SK-N-SH (cell line): Measurements from ENCODE around the gene KLHL22. TPM values are rescaled to one million over a fixed set of nuclear protein-coding genes. Genes with fewer than 3 reads are reported as not detected.

Source experiments
- CTCF ChIA-PET: fragments of 300-600, 350-600 bp; formaldehyde crosslinking; extraction: SDS; loops from one replicate; lab custom pipeline; 2021; lab: Yijun Ruan, JAX
- POLR2A ChIA-PET: fragments of 350-600 bp; sonication (Branson Sonifier 250); formaldehyde crosslinking; extraction: SDS; loops from one replicate; lab custom pipeline; 2020; ENCODE audit warnings: antibody characterized with exemption, inconsistent platforms; lab: Yijun Ruan, JAX
- DNase-seq: peaks from one replicate; pipeline ENCODE4 v3.0.0; 2012
- H2AFZ ChIP-seq: fragments of 200-600 bp; sonication (generic); 2 replicates; pipeline ENCODE4 v1.8.1; 2016; ENCODE audit warnings: antibody characterized with exemption, mild to moderate bottlenecking, low read depth
- H3F3A ChIP-seq: fragments of 200-600 bp; sonication (generic); replicated peaks from 2 replicates; pipeline ENCODE3; 2016; ENCODE audit warnings: antibody characterized with exemption, mild to moderate bottlenecking; ENCODE audit not compliant: insufficient read depth
- H3K27ac ChIP-seq, 2 experiments: fragments of 200-500 bp in 1 of 2; fragments of 200-600 bp in 1 of 2; sonication (Bioruptor generic) in 1 of 2; sonication (generic), shearing (Covaris generic) in 1 of 2; 2 replicates each; pipeline versions ENCODE4 v1.5.1 to v1.6.1; 2014 to 2016; ENCODE audit warnings: low read depth in 2 of 2, inconsistent platforms in 1 of 2, low read length in 1 of 2, mild to moderate bottlenecking in 1 of 2, mixed read lengths in 1 of 2
- H3K27me3 ChIP-seq: fragments of 200-600 bp; sonication (generic), shearing (Covaris generic); 2 replicates; pipeline ENCODE4 v1.6.1; 2016; ENCODE audit warnings: mixed run types; ENCODE audit not compliant: insufficient read depth
- H3K36me3 ChIP-seq, 2 experiments: fragments of 200-500 bp in 1 of 2; fragments of 200-600 bp in 1 of 2; sonication (Bioruptor generic) in 1 of 2; sonication (generic) in 1 of 2; replicated peaks in 1 of 2; 2 replicates each; pipeline versions ENCODE3 to v1.5.1; 2014 to 2016; ENCODE audit warnings: low read length in 1 of 2, mild to moderate bottlenecking in 1 of 2; ENCODE audit not compliant: insufficient read depth in 2 of 2, control insufficient read depth in 1 of 2
- H3K4me1 ChIP-seq, 2 experiments: fragments of 200-500 bp in 1 of 2; fragments of 200-600 bp in 1 of 2; sonication (Bioruptor generic) in 1 of 2; sonication (generic), shearing (Covaris generic) in 1 of 2; 2 replicates each; pipeline versions ENCODE4 v1.5.1 to v1.6.1; 2014 to 2016; ENCODE audit warnings: low read depth in 1 of 2, low read length in 1 of 2, mixed run types in 1 of 2; ENCODE audit not compliant: insufficient read depth in 2 of 2, control insufficient read depth in 1 of 2
- H3K4me2 ChIP-seq: fragments of 200-600 bp; sonication (generic), shearing (Covaris generic); 2 replicates; pipeline ENCODE4 v1.6.1; 2017; ENCODE audit warnings: mixed run types
- H3K4me3 ChIP-seq, 2 experiments: fragments of 200-500 bp in 1 of 2; fragments of 200-600 bp in 1 of 2; sonication (Bioruptor generic) in 1 of 2; sonication (generic), shearing (Covaris generic) in 1 of 2; 2 replicates each; pipeline versions ENCODE4 v1.5.1 to v1.8.1; 2014 to 2016; ENCODE audit warnings: low read depth in 2 of 2, inconsistent platforms in 1 of 2, low read length in 1 of 2, mild to moderate bottlenecking in 1 of 2, mixed read lengths in 1 of 2, moderate library complexity in 1 of 2
- H3K79me2 ChIP-seq: fragments of 200-600 bp; sonication (generic); 2 replicates; pipeline ENCODE4 v1.8.1; 2017; ENCODE audit warnings: mild to moderate bottlenecking; ENCODE audit not compliant: insufficient read depth
- H3K9ac ChIP-seq: fragments of 200-600 bp; sonication (generic); 2 replicates; pipeline ENCODE4 v1.6.1; 2017; ENCODE audit warnings: mixed run types
- H3K9me2 ChIP-seq: fragments of 200-600 bp; sonication (generic); 2 replicates; pipeline ENCODE4 v1.6.1; 2017; ENCODE audit warnings: mixed run types
- H3K9me3 ChIP-seq: fragments of 200-600 bp; sonication (generic); 2 replicates; pipeline ENCODE4 v1.6.1; 2017; ENCODE audit warnings: mixed run types, mild to moderate bottlenecking, moderate library complexity
- H4K20me1 ChIP-seq: fragments of 200-600 bp; sonication (generic); 2 replicates; pipeline ENCODE4 v1.6.1; 2017; ENCODE audit warnings: mild to moderate bottlenecking, mixed run types; ENCODE audit not compliant: insufficient read depth
- CHD2 ChIP-seq: fragments of 150-350 bp; IDR thresholded peaks from 2 replicates; pipeline ENCODE4 v1.6.1; 2018; ENCODE audit warnings: low read length; ENCODE audit not compliant: partially characterized antibody
- ELF1 ChIP-seq: IDR thresholded peaks from 2 replicates; pipeline ENCODE4 v1.4.0; 2012
- EP300 ChIP-seq, 2 experiments: IDR thresholded peaks; 2 replicates each; pipeline versions ENCODE4 v1.4.0 to v1.6.1; 2012; ENCODE audit warnings: borderline replicate concordance in 1 of 2, low read depth in 1 of 2, low read length in 1 of 2
- EZH2phosphoT487 ChIP-seq: fragments of 200-600 bp; sonication (generic); IDR thresholded peaks from 2 replicates; pipeline ENCODE4 v1.6.1; 2017; ENCODE audit warnings: low read depth, mixed run types, mild to moderate bottlenecking, antibody characterized with exemption, moderate library complexity, borderline replicate concordance
- FOSL2 ChIP-seq: IDR thresholded peaks from 2 replicates; pipeline ENCODE4 v1.4.0; 2012; ENCODE audit warnings: low read depth, mild to moderate bottlenecking, moderate library complexity, borderline replicate concordance
- GATA2 ChIP-seq: sonication (generic); formaldehyde crosslinking; IDR thresholded peaks from 2 replicates; pipeline ENCODE4 v1.5.0; 2020; ENCODE audit warnings: mild to moderate bottlenecking, missing genetic modification reagents
- JUND ChIP-seq: IDR thresholded peaks from 2 replicates; pipeline ENCODE4 v1.4.0; 2012
- MEF2A ChIP-seq: IDR thresholded peaks from 2 replicates; pipeline ENCODE4 v1.4.0; 2012; ENCODE audit warnings: low read depth, borderline replicate concordance
- NFIC ChIP-seq: IDR thresholded peaks from 2 replicates; pipeline ENCODE4 v1.4.0; 2012; ENCODE audit warnings: borderline replicate concordance
- POLR2AphosphoS5 ChIP-seq: IDR thresholded peaks from 2 replicates; pipeline ENCODE4 v1.6.1; 2012; ENCODE audit warnings: low read depth, low read length
- RAD21 ChIP-seq: IDR thresholded peaks from 2 replicates; pipeline ENCODE4 v1.6.1; 2012; ENCODE audit warnings: mild to moderate bottlenecking, low read length
- RFX5 ChIP-seq: IDR thresholded peaks from 2 replicates; pipeline ENCODE4 v1.6.1; 2012; ENCODE audit warnings: mild to moderate bottlenecking, improper control_type of control experiment, low read length
- SMC3 ChIP-seq: IDR thresholded peaks from 2 replicates; pipeline ENCODE4 v1.6.1; 2012; ENCODE audit warnings: low read depth, low read length, improper control_type of control experiment
- TAF1 ChIP-seq: IDR thresholded peaks from 2 replicates; pipeline ENCODE4 v1.6.1; 2012; ENCODE audit warnings: low read depth, mild to moderate bottlenecking, low read length, moderate library complexity, borderline replicate concordance
- TCF12 ChIP-seq: IDR thresholded peaks from 2 replicates; pipeline ENCODE4 v1.4.0; 2012
- TEAD4 ChIP-seq: IDR thresholded peaks from 2 replicates; pipeline ENCODE4 v1.4.0; 2012; ENCODE audit warnings: mild to moderate bottlenecking, borderline replicate concordance; ENCODE audit not compliant: insufficient read depth
- WGBS: methylation state at CpG from one replicate; pipeline ENCODE4 v1.1.6; 2017; ENCODE audit warnings: low lambda C conversion rate; 5-methylcytosine and 5-hydroxymethylcytosine counted together
- polyA plus RNA-seq, 3 experiments: library from polyadenylated mRNA; depleted of rRNA; stranded (reverse); fragments of >200 nt; gene quantifications; 2 replicates each; pipeline ENCODE4 v1.2.3, GENCODE V29; 2012
- TF ChIP-seq, protein P1 (sequence below): IDR thresholded peaks from 2 replicates; pipeline ENCODE4 v1.4.0; 2012; ENCODE audit warnings: low read depth, borderline replicate concordance
- TF ChIP-seq, protein P2 (sequence below): fragments of 200-600 bp; sonication (generic); IDR thresholded peaks from 2 replicates; pipeline ENCODE4 v1.6.1; 2017; ENCODE audit warnings: antibody characterized with exemption, mild to moderate bottlenecking, moderate library complexity
- TF ChIP-seq, protein P3 (sequence below): IDR thresholded peaks from 2 replicates; pipeline ENCODE4 v1.4.0; 2012; ENCODE audit warnings: low read depth
- TF ChIP-seq, protein P4 (sequence below): IDR thresholded peaks from 2 replicates; pipeline ENCODE4 v1.4.0; 2012; ENCODE audit warnings: low read depth, borderline replicate concordance
- TF ChIP-seq, protein P5 (sequence below): IDR thresholded peaks from 2 replicates; pipeline ENCODE4; 2012
- TF ChIP-seq, protein P6 (sequence below): IDR thresholded peaks from 2 replicates; pipeline ENCODE4 v1.6.1; 2012; ENCODE audit warnings: mild to moderate bottlenecking, low read depth, low read length, moderate library complexity

KLHL22 gene
- polyA plus RNA-seq, 1 of the 3 experiments (the other 2 are of a cell fraction): 26.5 TPM

DNA sequence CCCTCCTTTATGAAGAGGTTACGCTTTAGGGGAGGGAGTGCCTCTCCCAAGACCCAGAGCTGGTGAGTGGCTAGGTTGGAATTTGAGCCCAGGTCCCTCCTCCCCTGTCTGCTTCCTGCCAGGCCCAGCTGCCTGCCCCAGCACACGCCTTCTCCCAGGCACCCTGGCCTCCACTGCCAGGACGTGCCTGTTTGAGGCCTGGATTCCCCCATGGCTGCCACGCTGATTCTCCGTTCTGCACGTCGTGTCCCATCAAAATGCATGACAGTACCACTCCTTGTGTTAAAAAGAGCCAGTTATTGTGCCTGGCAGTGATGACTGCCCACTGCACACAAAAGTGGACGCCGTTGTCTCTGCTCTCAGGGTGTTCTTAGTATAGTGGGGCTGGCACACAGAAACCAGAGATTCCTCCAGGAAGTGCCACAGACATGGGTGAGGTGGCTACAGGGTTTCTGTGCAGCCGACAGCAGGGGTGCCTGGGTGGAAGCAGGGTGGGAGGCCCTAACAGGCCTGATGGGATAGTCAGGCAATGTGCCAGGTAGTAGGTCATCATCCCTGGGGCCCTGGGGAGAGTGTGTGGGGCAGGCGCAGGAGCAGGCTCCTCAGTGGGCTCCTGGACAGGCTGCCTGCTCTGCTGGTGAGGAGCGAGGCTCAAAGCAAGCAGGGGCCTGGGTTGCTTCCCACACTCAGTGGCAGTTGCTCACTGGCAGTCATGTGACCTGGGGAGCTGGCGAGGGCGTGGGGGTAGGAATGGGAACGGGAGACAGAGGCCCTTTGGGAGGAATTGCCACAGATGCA, 36.0 kb upstream of the KLHL22 start:
- Histone ChIP-seq H3K9me3 (no peaks in the 10 kb centered on the region), H4K20me1 (peaks cover 23% of the 10 kb centered on the region), H3K4me2 (peak overlapping the region; percentile 71), H3K27ac (peak overlapping the region; percentile 95 to 96), H3K9ac (peak overlapping the region; percentile 75), H3F3A (peaks cover 57% of the 10 kb centered on the region), H3K4me3 (no peak overlapping the region), H3K36me3 (peaks cover 9 to 20% of the 10 kb centered on the region in 2 experiments), H3K9me2 (no peaks in the 10 kb centered on the region), H2AFZ (no peak overlapping the region), H3K79me2 (peaks cover 79% of the 10 kb centered on the region), H3K27me3 (no peaks in the 10 kb centered on the region), H3K4me1 (peaks cover 36 to 68% of the 10 kb centered on the region in 2 experiments)
- POLR2A ChIA-PET: interaction anchor here (0.6 kb wide), 1 partner anchor 10 kb away, joined by 3 read pairs; no protein-coding TSS in a partner anchor
- CTCF ChIA-PET: interaction anchor here (0.7 to 4.3 kb wide), 5 partner anchors 22 to 113 kb away, joined by 3 to 30 read pairs (median 6); partner anchors contain the start of gene MED15
- DNase-seq: peak; percentile 78
- 14% methylated on average over 9 of the region's 15 CpGs for WGBS
- TF ChIP-seq EP300 (IDR thresholded peaks at IDR 0.05; ENCODE audit: borderline replicate concordance in 1 of 2, low read depth in 1 of 2, low read length in 1 of 2) (no peak; a peak in 1 of 4 replicates), RAD21 (no peak), TAF1 (peak; percentile 29; the same call in 1 of the 2 replicates), MEF2A (no peak), NFIC (peak; percentile 75), FOSL2 (peak; percentile 31; the same call in 1 of the 2 replicates), JUND (no peak; the same call in 1 of the 2 replicates), TCF12 (peak; percentile 63; the same call in 1 of the 2 replicates), POLR2AphosphoS5 (no peak; the same call in 1 of the 2 replicates), CHD2 (no peak), EZH2phosphoT487 (no peak), SMC3 (no peak), RFX5 (no peak), TEAD4 (0 out of 2 replicates have a peak, but pooled peaks have one; percentile 36), ELF1 (no peak; the same call in 1 of the 2 replicates), GATA2 (CRISPR knock-in tag) (no peak)
- TF ChIP-seq, protein P1, sequence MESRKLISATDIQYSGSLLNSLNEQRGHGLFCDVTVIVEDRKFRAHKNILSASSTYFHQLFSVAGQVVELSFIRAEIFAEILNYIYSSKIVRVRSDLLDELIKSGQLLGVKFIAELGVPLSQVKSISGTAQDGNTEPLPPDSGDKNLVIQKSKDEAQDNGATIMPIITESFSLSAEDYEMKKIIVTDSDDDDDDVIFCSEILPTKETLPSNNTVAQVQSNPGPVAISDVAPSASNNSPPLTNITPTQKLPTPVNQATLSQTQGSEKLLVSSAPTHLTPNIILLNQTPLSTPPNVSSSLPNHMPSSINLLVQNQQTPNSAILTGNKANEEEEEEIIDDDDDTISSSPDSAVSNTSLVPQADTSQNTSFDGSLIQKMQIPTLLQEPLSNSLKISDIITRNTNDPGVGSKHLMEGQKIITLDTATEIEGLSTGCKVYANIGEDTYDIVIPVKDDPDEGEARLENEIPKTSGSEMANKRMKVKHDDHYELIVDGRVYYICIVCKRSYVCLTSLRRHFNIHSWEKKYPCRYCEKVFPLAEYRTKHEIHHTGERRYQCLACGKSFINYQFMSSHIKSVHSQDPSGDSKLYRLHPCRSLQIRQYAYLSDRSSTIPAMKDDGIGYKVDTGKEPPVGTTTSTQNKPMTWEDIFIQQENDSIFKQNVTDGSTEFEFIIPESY: no peak
- TF ChIP-seq, protein P2, sequence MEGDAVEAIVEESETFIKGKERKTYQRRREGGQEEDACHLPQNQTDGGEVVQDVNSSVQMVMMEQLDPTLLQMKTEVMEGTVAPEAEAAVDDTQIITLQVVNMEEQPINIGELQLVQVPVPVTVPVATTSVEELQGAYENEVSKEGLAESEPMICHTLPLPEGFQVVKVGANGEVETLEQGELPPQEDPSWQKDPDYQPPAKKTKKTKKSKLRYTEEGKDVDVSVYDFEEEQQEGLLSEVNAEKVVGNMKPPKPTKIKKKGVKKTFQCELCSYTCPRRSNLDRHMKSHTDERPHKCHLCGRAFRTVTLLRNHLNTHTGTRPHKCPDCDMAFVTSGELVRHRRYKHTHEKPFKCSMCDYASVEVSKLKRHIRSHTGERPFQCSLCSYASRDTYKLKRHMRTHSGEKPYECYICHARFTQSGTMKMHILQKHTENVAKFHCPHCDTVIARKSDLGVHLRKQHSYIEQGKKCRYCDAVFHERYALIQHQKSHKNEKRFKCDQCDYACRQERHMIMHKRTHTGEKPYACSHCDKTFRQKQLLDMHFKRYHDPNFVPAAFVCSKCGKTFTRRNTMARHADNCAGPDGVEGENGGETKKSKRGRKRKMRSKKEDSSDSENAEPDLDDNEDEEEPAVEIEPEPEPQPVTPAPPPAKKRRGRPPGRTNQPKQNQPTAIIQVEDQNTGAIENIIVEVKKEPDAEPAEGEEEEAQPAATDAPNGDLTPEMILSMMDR: no peak
- TF ChIP-seq, protein P3, sequence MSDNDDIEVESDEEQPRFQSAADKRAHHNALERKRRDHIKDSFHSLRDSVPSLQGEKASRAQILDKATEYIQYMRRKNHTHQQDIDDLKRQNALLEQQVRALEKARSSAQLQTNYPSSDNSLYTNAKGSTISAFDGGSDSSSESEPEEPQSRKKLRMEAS: peak; percentile 95
- TF ChIP-seq, protein P4, sequence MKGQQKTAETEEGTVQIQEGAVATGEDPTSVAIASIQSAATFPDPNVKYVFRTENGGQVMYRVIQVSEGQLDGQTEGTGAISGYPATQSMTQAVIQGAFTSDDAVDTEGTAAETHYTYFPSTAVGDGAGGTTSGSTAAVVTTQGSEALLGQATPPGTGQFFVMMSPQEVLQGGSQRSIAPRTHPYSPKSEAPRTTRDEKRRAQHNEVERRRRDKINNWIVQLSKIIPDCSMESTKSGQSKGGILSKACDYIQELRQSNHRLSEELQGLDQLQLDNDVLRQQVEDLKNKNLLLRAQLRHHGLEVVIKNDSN: peak; percentile 83; the same call in 1 of the 2 replicates
- TF ChIP-seq, protein P5, sequence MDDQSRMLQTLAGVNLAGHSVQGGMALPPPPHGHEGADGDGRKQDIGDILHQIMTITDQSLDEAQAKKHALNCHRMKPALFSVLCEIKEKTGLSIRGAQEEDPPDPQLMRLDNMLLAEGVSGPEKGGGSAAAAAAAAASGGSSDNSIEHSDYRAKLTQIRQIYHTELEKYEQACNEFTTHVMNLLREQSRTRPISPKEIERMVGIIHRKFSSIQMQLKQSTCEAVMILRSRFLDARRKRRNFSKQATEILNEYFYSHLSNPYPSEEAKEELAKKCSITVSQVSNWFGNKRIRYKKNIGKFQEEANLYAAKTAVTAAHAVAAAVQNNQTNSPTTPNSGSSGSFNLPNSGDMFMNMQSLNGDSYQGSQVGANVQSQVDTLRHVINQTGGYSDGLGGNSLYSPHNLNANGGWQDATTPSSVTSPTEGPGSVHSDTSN: peak; percentile 28
- TF ChIP-seq, protein P6, sequence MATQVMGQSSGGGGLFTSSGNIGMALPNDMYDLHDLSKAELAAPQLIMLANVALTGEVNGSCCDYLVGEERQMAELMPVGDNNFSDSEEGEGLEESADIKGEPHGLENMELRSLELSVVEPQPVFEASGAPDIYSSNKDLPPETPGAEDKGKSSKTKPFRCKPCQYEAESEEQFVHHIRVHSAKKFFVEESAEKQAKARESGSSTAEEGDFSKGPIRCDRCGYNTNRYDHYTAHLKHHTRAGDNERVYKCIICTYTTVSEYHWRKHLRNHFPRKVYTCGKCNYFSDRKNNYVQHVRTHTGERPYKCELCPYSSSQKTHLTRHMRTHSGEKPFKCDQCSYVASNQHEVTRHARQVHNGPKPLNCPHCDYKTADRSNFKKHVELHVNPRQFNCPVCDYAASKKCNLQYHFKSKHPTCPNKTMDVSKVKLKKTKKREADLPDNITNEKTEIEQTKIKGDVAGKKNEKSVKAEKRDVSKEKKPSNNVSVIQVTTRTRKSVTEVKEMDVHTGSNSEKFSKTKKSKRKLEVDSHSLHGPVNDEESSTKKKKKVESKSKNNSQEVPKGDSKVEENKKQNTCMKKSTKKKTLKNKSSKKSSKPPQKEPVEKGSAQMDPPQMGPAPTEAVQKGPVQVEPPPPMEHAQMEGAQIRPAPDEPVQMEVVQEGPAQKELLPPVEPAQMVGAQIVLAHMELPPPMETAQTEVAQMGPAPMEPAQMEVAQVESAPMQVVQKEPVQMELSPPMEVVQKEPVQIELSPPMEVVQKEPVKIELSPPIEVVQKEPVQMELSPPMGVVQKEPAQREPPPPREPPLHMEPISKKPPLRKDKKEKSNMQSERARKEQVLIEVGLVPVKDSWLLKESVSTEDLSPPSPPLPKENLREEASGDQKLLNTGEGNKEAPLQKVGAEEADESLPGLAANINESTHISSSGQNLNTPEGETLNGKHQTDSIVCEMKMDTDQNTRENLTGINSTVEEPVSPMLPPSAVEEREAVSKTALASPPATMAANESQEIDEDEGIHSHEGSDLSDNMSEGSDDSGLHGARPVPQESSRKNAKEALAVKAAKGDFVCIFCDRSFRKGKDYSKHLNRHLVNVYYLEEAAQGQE: 0 out of 2 replicates have a peak, but pooled peaks have one; percentile 9
